ENCODE measurements around the gene BCL2L13. TPM values are rescaled to one million over a fixed set of nuclear protein-coding genes. Genes with fewer than 3 reads are reported as not detected.

BCL2L13 gene
- total RNA-seq, 5 donors from 2014 or later (not counting 1 experiment from before 2014, with no cell fraction given) = 22.5 to 32.9 (median 31.4) TPM

GRCh38 chr22:17748555-17749353 lies 110.2 kb downstream of the BCL2L13 start:
- DNase-seq (peak in 2 of 35 experiments; percentile 25 to 27), ATAC-seq (replicated peaks in 1 of 4) (no peak)
- Mint-ChIP-seq H3K4me3 (no peak overlapping the region), H3K4me1 (peaks cover 0 to 7% (median 6%) of the 10 kb centered on the region in 3 donors), H3K36me3 (peaks cover 3% of the 10 kb centered on the region), H3K27me3 (no peaks in the 10 kb centered on the region), H3K27ac (no peak overlapping the region), H3K9me3 (no peaks in the 10 kb centered on the region)
- Histone ChIP-seq H3K4me1 (ENCODE audit: control insufficient read depth in 1 of 2, extremely low read depth in 1 of 2, insufficient read depth in 2 of 2, low read length in 2 of 2) (peaks cover 0 to 2% of the 10 kb centered on the region in 2 experiments), H3K4me3 (ENCODE audit: control insufficient read depth in 1 of 2, extremely low read depth in 1 of 2, low read length in 1 of 2) (no peak overlapping the region), H3K9me3 (no peaks in the 10 kb centered on the region), H3K27ac (ENCODE audit: low read length) (no peak overlapping the region), H3K36me3 (ENCODE audit: control insufficient read depth in 2 of 2, extremely low read depth in 1 of 2, insufficient read depth in 1 of 2, low read length in 1 of 2) (peaks cover 5 to 12% of the 10 kb centered on the region in 2 donors), H3K27me3 (replicated peaks in 1 of 2; ENCODE audit: control insufficient read depth in 2 of 2, extremely low read depth in 1 of 2, insufficient read depth in 2 of 2, low read length in 1 of 2) (no peaks in the 10 kb centered on the region)
- ChIA-PET CTCF (no interaction called here), POLR2A (no interaction called here)
- 96% methylated on average over 26 of the region's 40 CpGs for WGBS (ENCODE audit: insufficient coverage)

- Mint-ChIP-seq H3K9me3 (no peaks in the 10 kb centered on the region), H3K4me3 (no peak overlapping the region), H3K36me3 (peaks cover 6% of the 10 kb centered on the region), H3K27ac (no peak overlapping the region), H3K27me3 (no peaks in the 10 kb centered on the region), H3K4me1 (peaks cover 5 to 8% (median 7%) of the 10 kb centered on the region in 3 donors)
- Histone ChIP-seq H3K27ac (ENCODE audit: low read length) (no peak overlapping the region), H3K27me3 (replicated peaks in 1 of 2; ENCODE audit: control insufficient read depth in 2 of 2, extremely low read depth in 1 of 2, insufficient read depth in 2 of 2, low read length in 1 of 2) (no peaks in the 10 kb centered on the region), H3K9me3 (no peaks in the 10 kb centered on the region), H3K4me1 (ENCODE audit: control insufficient read depth in 1 of 2, extremely low read depth in 1 of 2, insufficient read depth in 2 of 2, low read length in 2 of 2) (peaks cover 0 to 8% of the 10 kb centered on the region in 2 experiments), H3K4me3 (ENCODE audit: control insufficient read depth in 1 of 2, extremely low read depth in 1 of 2, low read length in 1 of 2) (no peak overlapping the region), H3K36me3 (ENCODE audit: control insufficient read depth in 2 of 2, extremely low read depth in 1 of 2, insufficient read depth in 1 of 2, low read length in 1 of 2) (peaks cover 5 to 8% of the 10 kb centered on the region in 2 donors)
- ChIA-PET POLR2A (no interaction called here), CTCF (no interaction called here)
- WGBS (ENCODE audit: insufficient coverage) = 93% methylated on average over 32 of the region's 35 CpGs
- DNase-seq = no peak
- no peak for ATAC-seq (replicated peaks in 1 of 4)
These were observed 111.2 kb downstream of the BCL2L13 start for GRCh38 chr22:17749605-17750395.

GRCh38 chr22:17751596-17751995 lies 113.0 kb downstream of the BCL2L13 start:
- ChIA-PET CTCF (interaction anchor here (0.9 to 1.1 kb wide), 2 partner anchors 9 to 34 kb away, joined by 3 to 4 read pairs; no protein-coding TSS in a partner anchor), POLR2A (interaction anchor here in 1 of 2 donors (0.7 kb wide), 1 partner anchor 43 kb away, joined by 3 read pairs; no protein-coding TSS in a partner anchor)
- WGBS (ENCODE audit: insufficient coverage) = 88% methylated on average over 5 of the region's 6 CpGs

GRCh38 chr22:17753401-17753989 lies 114.9 kb downstream of the BCL2L13 start:
- no peaks in the 10 kb centered on the region for H3K27me3 Mint-ChIP-seq
- POLR2A ChIA-PET = no interaction called here
- H3K27me3 ChIP-seq (replicated peaks in 1 of 2; ENCODE audit: control insufficient read depth in 2 of 2, extremely low read depth in 1 of 2, insufficient read depth in 2 of 2, low read length in 1 of 2) = no peaks in the 10 kb centered on the region
- H3K36me3 ChIP-seq (ENCODE audit: control insufficient read depth in 2 of 2, extremely low read depth in 1 of 2, insufficient read depth in 1 of 2, low read length in 1 of 2) = peaks cover 0 to 8% of the 10 kb centered on the region in 2 donors
- H3K4me1 Mint-ChIP-seq = peaks cover 11 to 14% (median 13%) of the 10 kb centered on the region in 3 donors
- no peak overlapping the region for H3K4me3 Mint-ChIP-seq
- H3K4me3 ChIP-seq (ENCODE audit: control insufficient read depth in 1 of 2, extremely low read depth in 1 of 2, low read length in 1 of 2) = no peak overlapping the region
- H3K27ac ChIP-seq (ENCODE audit: low read length) = no peak overlapping the region
- DNase-seq = no peak
- peaks cover 6% of the 10 kb centered on the region for H3K36me3 Mint-ChIP-seq
- H3K9me3 Mint-ChIP-seq = no peaks in the 10 kb centered on the region
- 74% methylated on average over 11 of the region's 13 CpGs for WGBS (ENCODE audit: insufficient coverage)
- ATAC-seq (replicated peaks in 1 of 4) = no peak
- no peaks in the 10 kb centered on the region for H3K9me3 ChIP-seq
- H3K4me1 ChIP-seq (ENCODE audit: control insufficient read depth in 1 of 2, extremely low read depth in 1 of 2, insufficient read depth in 2 of 2, low read length in 2 of 2) = peaks cover 0 to 8% of the 10 kb centered on the region in 2 experiments
- H3K27ac Mint-ChIP-seq = no peak overlapping the region
- CTCF ChIA-PET = interaction anchor here in 1 of 2 donors (1.8 kb wide), 1 partner anchor 32 kb away, joined by 8 read pairs; no protein-coding TSS in a partner anchor

More at GRCh38 chr22:17751596-17751995, 113.0 kb downstream of the BCL2L13 start:
- Histone ChIP-seq H3K9me3 (no peaks in the 10 kb centered on the region), H3K36me3 (ENCODE audit: control insufficient read depth in 2 of 2, extremely low read depth in 1 of 2, insufficient read depth in 1 of 2, low read length in 1 of 2) (peaks cover 0 to 8% of the 10 kb centered on the region in 2 donors), H3K4me3 (ENCODE audit: control insufficient read depth in 1 of 2, extremely low read depth in 1 of 2, low read length in 1 of 2) (no peak overlapping the region), H3K4me1 (ENCODE audit: control insufficient read depth in 1 of 2, extremely low read depth in 1 of 2, insufficient read depth in 2 of 2, low read length in 2 of 2) (peaks cover 0 to 8% of the 10 kb centered on the region in 2 experiments), H3K27ac (ENCODE audit: low read length) (no peak overlapping the region), H3K27me3 (replicated peaks in 1 of 2; ENCODE audit: control insufficient read depth in 2 of 2, extremely low read depth in 1 of 2, insufficient read depth in 2 of 2, low read length in 1 of 2) (no peaks in the 10 kb centered on the region)
- ATAC-seq (replicated peaks in 1 of 4) = no peak
- Mint-ChIP-seq H3K4me3 (no peak overlapping the region), H3K27me3 (no peaks in the 10 kb centered on the region), H3K27ac (no peak overlapping the region), H3K4me1 (peaks cover 7 to 10% (median 10%) of the 10 kb centered on the region in 3 donors), H3K36me3 (peaks cover 6% of the 10 kb centered on the region), H3K9me3 (no peaks in the 10 kb centered on the region)
- DNase-seq = no peak

- Mint-ChIP-seq H3K4me3 (no peak overlapping the region), H3K27ac (peak overlapping the region in 1 of 2 donors; percentile 23), H3K9me3 (no peaks in the 10 kb centered on the region), H3K36me3 (peaks cover 6% of the 10 kb centered on the region), H3K4me1 (peaks cover 11 to 16% (median 16%) of the 10 kb centered on the region in 3 donors), H3K27me3 (no peaks in the 10 kb centered on the region)
- Histone ChIP-seq H3K9me3 (no peaks in the 10 kb centered on the region), H3K27ac (ENCODE audit: low read length) (no peak overlapping the region), H3K4me1 (ENCODE audit: control insufficient read depth in 1 of 2, extremely low read depth in 1 of 2, insufficient read depth in 2 of 2, low read length in 2 of 2) (peaks cover 0 to 8% of the 10 kb centered on the region in 2 experiments), H3K4me3 (ENCODE audit: control insufficient read depth in 1 of 2, extremely low read depth in 1 of 2, low read length in 1 of 2) (no peak overlapping the region), H3K27me3 (replicated peaks in 1 of 2; ENCODE audit: control insufficient read depth in 2 of 2, extremely low read depth in 1 of 2, insufficient read depth in 2 of 2, low read length in 1 of 2) (no peaks in the 10 kb centered on the region), H3K36me3 (ENCODE audit: control insufficient read depth in 2 of 2, extremely low read depth in 1 of 2, insufficient read depth in 1 of 2, low read length in 1 of 2) (peaks cover 0 to 4% of the 10 kb centered on the region in 2 donors)
- WGBS (ENCODE audit: insufficient coverage) = 82% methylated on average over 11 of the region's 14 CpGs
- CTCF ChIA-PET = interaction anchor here in 1 of 2 donors (1.8 kb wide), 1 partner anchor 31 kb away, joined by 8 read pairs; no protein-coding TSS in a partner anchor
- DNase-seq = peak in 13 of 35 experiments; percentile 27 to 58 (median 43)
- ATAC-seq (replicated peaks in 1 of 4) = peak in 3 of 4 experiments; percentile 34 to 62 (median 60)
- POLR2A ChIA-PET = interaction anchor here in 1 of 2 donors (0.5 kb wide), 1 partner anchor 24 kb away, joined by 3 read pairs; no protein-coding TSS in a partner anchor
These were observed 115.8 kb downstream of the BCL2L13 start for GRCh38 chr22:17754233-17754925.
